Lower leg skin (tissue), 4 donors: ENCODE results near the gene DIP2C. TPM values are rescaled to one million over a fixed set of nuclear protein-coding genes. Genes with fewer than 3 reads are reported as not detected.
"Not testable (repeated sequence)": the region's sequence is repeated elsewhere in the genome, so short reads cannot be mapped to it uniquely, and the experiment has no call there.

ENCODE experiments used
- DNase-seq, 2 donors: peaks; one replicate each; pipeline ENCODE4 v3.0.0-alpha.2; 2019; ENCODE audit warnings: low spot score in 2 of 2
- H3K4me3 ChIP-seq: fragments of 200-600 bp; sonication (generic); 2 replicates; pipeline ENCODE4 v1.5.1; 2017; ENCODE audit warnings: mild to moderate bottlenecking, low read depth; ENCODE audit not compliant: poor library complexity, severe bottlenecking
- CTCF ChIP-seq, 3 donors: fragments of 450-650 bp; IDR thresholded peaks; one replicate each; pipeline ENCODE4 v1.5.1; 2016; ENCODE audit warnings: antibody characterized with exemption in 3 of 3, mild to moderate bottlenecking in 3 of 3, moderate library complexity in 2 of 3
- POLR2A ChIP-seq, 2 donors: fragments of 450-650 bp; IDR thresholded peaks; one replicate each; pipeline ENCODE4 v1.6.1; 2016 to 2017; ENCODE audit warnings: antibody characterized with exemption in 2 of 2, mild to moderate bottlenecking in 1 of 2, moderate library complexity in 1 of 2
- WGBS, 2 donors: methylation state at CpG; one replicate each; pipeline ENCODE4 v1.1.5; 2018; 5-methylcytosine and 5-hydroxymethylcytosine counted together
- intact Hi-C: fragments of 100-400 bp; cut with DNase I; formaldehyde crosslinking; loops from one replicate; pipeline ENCODE4 v1.15.0; 2023; ENCODE audit warnings: low total_unique reads
- total RNA-seq, 4 donors: library from RNA; depleted of rRNA; stranded (reverse); fragments of >200 nt; gene quantifications; one replicate each; pipeline ENCODE4 v1.1.0, GENCODE V29; 2016

DIP2C gene
- total RNA-seq, 4 donors from 2014 or later = 6.2 to 14.7 (median 10.6) TPM

GRCh38 chr10:271201-271600 is 418.3 kb downstream of the DIP2C start:
- WGBS, 2 donors = 71 to 83% methylated on average over 3 of the region's 3 CpGs
- intact Hi-C loops = no loop called here

GRCh38 chr10:269440-270074 is 419.9 kb downstream of the DIP2C start:
- no peak for DNase-seq
- WGBS, 2 donors = 79 to 84% methylated on average over 9 to 10 of the region's 10 CpGs
- TF ChIP-seq POLR2A (IDR thresholded peaks at IDR 0.05) (no peak), CTCF (IDR thresholded peaks at IDR 0.05) (no peak)
- no peak overlapping the region for H3K4me3 ChIP-seq
- intact Hi-C loops = no loop called here

More at GRCh38 chr10:271201-271600, 418.3 kb downstream of the DIP2C start:
- no peak overlapping the region for H3K4me3 ChIP-seq
- DNase-seq = no peak
- no peak for TF ChIP-seq POLR2A (IDR thresholded peaks at IDR 0.05)

GRCh38 chr10:267705-268104 is 421.8 kb downstream of the DIP2C start:
- 90 to 92% methylated on average over 11 of the region's 11 CpGs for WGBS, 2 donors

GRCh38 chr10:266974-267425 is 422.5 kb downstream of the DIP2C start:
- TF ChIP-seq CTCF (IDR thresholded peaks at IDR 0.05) = no peak
- no peak for TF ChIP-seq POLR2A (IDR thresholded peaks at IDR 0.05)
- DNase-seq = no peak
- H3K4me3 ChIP-seq = no peak overlapping the region
- 48 to 68% methylated on average over 8 of the region's 8 CpGs for WGBS, 2 donors
- intact Hi-C loops = no loop called here

More at GRCh38 chr10:267705-268104, 421.8 kb downstream of the DIP2C start:
- intact Hi-C loops = no loop called here
- no peak overlapping the region for H3K4me3 ChIP-seq
- DNase-seq = no peak
- TF ChIP-seq CTCF (IDR thresholded peaks at IDR 0.05) = no peak
- TF ChIP-seq POLR2A (IDR thresholded peaks at IDR 0.05) = no peak

- H3K4me3 ChIP-seq, intact Hi-C loops, DNase-seq: not testable (repeated sequence)
- 80 to 81% methylated on average over 5 of the region's 5 CpGs for WGBS, 2 donors
Measured at GRCh38 chr10:265816-266588, 423.5 kb downstream of the DIP2C start.

GRCh38 chr10:265074-265440 is 424.4 kb downstream of the DIP2C start:
- 84 to 92% methylated on average over 6 of the region's 6 CpGs for WGBS, 2 donors
- H3K4me3 ChIP-seq, intact Hi-C loops, DNase-seq: not testable (repeated sequence)

- 68 to 75% methylated on average over 10 to 11 of the region's 11 CpGs for WGBS, 2 donors
- DNase-seq, intact Hi-C loops, H3K4me3 ChIP-seq: not testable (repeated sequence)
Measured at GRCh38 chr10:264160-265073, 425.1 kb downstream of the DIP2C start.
